Hepatocyte (in vitro differentiated cells): ENCODE results near the gene AKAP6. TPM values are rescaled to one million over a fixed set of nuclear protein-coding genes. Genes with fewer than 3 reads are reported as not detected.

Experiments used
- DNase-seq: peaks from one replicate; pipeline ENCODE4 v3.0.0-alpha.2; 2016; ENCODE audit warnings: low spot score
- H2AFZ ChIP-seq: fragments of 200-600 bp; sonication (generic); 2 replicates; pipeline ENCODE4 v1.6.0; 2016; ENCODE audit warnings: antibody characterized with exemption, mild to moderate bottlenecking
- H3K27ac ChIP-seq: fragments of 200-600 bp; sonication (generic); 2 replicates; pipeline ENCODE4 v1.5.1; 2016; ENCODE audit warnings: mild to moderate bottlenecking
- H3K27me3 ChIP-seq: fragments of 200-600 bp; sonication (generic); 2 replicates; pipeline ENCODE4 v1.6.1; 2016
- H3K36me3 ChIP-seq: fragments of 200-600 bp; sonication (generic); replicated peaks from 2 replicates; pipeline ENCODE4 v1.5.1; 2016; ENCODE audit warnings: low read depth; ENCODE audit not compliant: insufficient read depth
- H3K4me1 ChIP-seq: fragments of 200-600 bp; sonication (generic); 2 replicates; pipeline ENCODE4 v1.5.1; 2016; ENCODE audit warnings: mild to moderate bottlenecking, moderate library complexity; ENCODE audit not compliant: insufficient read depth
- H3K4me2 ChIP-seq: fragments of 200-600 bp; sonication (generic); 2 replicates; pipeline ENCODE4 v1.6.0; 2016
- H3K4me3 ChIP-seq: fragments of 200-600 bp; sonication (generic); 2 replicates; pipeline ENCODE4 v1.5.1; 2016; ENCODE audit warnings: mild to moderate bottlenecking
- H3K79me2 ChIP-seq: fragments of 200-600 bp; sonication (generic); 2 replicates; pipeline ENCODE4 v1.6.0; 2017; ENCODE audit warnings: mild to moderate bottlenecking
- H3K9me2 ChIP-seq: fragments of 200-600 bp; sonication (generic); replicated peaks from 2 replicates; pipeline ENCODE4 v1.6.0; 2017; ENCODE audit warnings: mild to moderate bottlenecking; ENCODE audit not compliant: insufficient read depth
- H3K9me3 ChIP-seq: fragments of 200-600 bp; sonication (generic); 2 replicates; pipeline ENCODE4 v1.5.1; 2016; ENCODE audit warnings: low read depth, mild to moderate bottlenecking
- H4K20me1 ChIP-seq: fragments of 200-600 bp; sonication (generic); 2 replicates; pipeline ENCODE4 v1.6.0; 2016; ENCODE audit warnings: mild to moderate bottlenecking; ENCODE audit not compliant: insufficient read depth, poor library complexity, severe bottlenecking
- EZH2 ChIP-seq: fragments of 200-600 bp; sonication (generic); IDR thresholded peaks from 2 replicates; pipeline ENCODE4 v1.6.1; 2016; ENCODE audit warnings: antibody characterized with exemption, mild to moderate bottlenecking, borderline replicate concordance
- EZH2phosphoT487 ChIP-seq: fragments of 200-600 bp; sonication (generic); IDR thresholded peaks from one replicate; pipeline ENCODE4 v1.6.1; 2018; ENCODE audit warnings: antibody characterized with exemption, mild to moderate bottlenecking, low read depth, moderate library complexity; ENCODE audit not compliant: unreplicated experiment, severe bottlenecking
- WGBS: methylation state at CpG from one replicate; pipeline ENCODE4 v1.1.6; 2016; ENCODE audit warnings: low lambda C conversion rate; ENCODE audit errors: missing lambda C conversion rate; 5-methylcytosine and 5-hydroxymethylcytosine counted together
- polyA plus RNA-seq: library from polyadenylated mRNA; unstranded; fragments of >200 nt; fragmentation: Nextera tagmentation; extraction: Ambion mirVana; gene quantifications from 2 replicates; pipeline ENCODE4 v1.2.1, GENCODE V29; 2016
- total RNA-seq: library from RNA; depleted of rRNA; stranded (reverse); fragments of >200 nt; gene quantifications from 2 replicates; pipeline ENCODE4 v1.2.3, GENCODE V29; 2014
- TF ChIP-seq, protein P1 (sequence below): fragments of 200-600 bp; sonication (generic); IDR thresholded peaks from 2 replicates; pipeline ENCODE4 v1.5.1; 2016; ENCODE audit warnings: antibody characterized with exemption, mild to moderate bottlenecking; ENCODE audit not compliant: poor library complexity

The AKAP6 gene
- total and polyA plus RNA-seq, 2 experiments from 2014 or later, result 1.1 to 2.1 TPM

DNA sequence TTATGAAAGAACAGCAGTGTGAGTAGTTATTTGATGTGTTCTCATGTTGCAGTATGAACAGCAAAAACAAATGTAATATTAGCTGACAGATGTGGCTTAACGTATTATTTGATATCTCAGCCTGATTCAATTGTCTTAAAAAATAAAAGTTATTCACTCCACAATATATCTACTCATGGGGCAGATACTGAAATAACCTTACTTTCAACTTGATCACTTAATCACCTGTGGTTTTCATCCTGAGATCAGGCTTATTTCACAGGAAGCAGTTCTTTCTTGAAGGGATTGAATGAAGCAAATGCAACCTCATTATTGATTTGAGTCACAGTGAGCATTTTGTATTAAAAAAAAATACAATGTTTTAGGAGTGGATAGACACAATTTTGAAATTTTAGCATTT lies 90.3 kb downstream of the AKAP6 start:
- Histone ChIP-seq H3K79me2 (no peaks in the 10 kb centered on the region), H3K27ac (no peak overlapping the region), H3K27me3 (no peaks in the 10 kb centered on the region), H3K9me2 (no peaks in the 10 kb centered on the region), H3K4me3 (no peak overlapping the region), H2AFZ (no peak overlapping the region), H4K20me1 (no peaks in the 10 kb centered on the region), H3K4me1 (no peaks in the 10 kb centered on the region), H3K36me3 (no peaks in the 10 kb centered on the region), H3K9me3 (no peaks in the 10 kb centered on the region), H3K4me2 (no peak overlapping the region)
- TF ChIP-seq EZH2, result no peak
- no peak for TF ChIP-seq EZH2phosphoT487
- TF ChIP-seq, protein P1, sequence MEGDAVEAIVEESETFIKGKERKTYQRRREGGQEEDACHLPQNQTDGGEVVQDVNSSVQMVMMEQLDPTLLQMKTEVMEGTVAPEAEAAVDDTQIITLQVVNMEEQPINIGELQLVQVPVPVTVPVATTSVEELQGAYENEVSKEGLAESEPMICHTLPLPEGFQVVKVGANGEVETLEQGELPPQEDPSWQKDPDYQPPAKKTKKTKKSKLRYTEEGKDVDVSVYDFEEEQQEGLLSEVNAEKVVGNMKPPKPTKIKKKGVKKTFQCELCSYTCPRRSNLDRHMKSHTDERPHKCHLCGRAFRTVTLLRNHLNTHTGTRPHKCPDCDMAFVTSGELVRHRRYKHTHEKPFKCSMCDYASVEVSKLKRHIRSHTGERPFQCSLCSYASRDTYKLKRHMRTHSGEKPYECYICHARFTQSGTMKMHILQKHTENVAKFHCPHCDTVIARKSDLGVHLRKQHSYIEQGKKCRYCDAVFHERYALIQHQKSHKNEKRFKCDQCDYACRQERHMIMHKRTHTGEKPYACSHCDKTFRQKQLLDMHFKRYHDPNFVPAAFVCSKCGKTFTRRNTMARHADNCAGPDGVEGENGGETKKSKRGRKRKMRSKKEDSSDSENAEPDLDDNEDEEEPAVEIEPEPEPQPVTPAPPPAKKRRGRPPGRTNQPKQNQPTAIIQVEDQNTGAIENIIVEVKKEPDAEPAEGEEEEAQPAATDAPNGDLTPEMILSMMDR, result no peak
- DNase-seq, result no peak
- 81% methylated on average over 1 of the region's 1 CpG for WGBS

DNA sequence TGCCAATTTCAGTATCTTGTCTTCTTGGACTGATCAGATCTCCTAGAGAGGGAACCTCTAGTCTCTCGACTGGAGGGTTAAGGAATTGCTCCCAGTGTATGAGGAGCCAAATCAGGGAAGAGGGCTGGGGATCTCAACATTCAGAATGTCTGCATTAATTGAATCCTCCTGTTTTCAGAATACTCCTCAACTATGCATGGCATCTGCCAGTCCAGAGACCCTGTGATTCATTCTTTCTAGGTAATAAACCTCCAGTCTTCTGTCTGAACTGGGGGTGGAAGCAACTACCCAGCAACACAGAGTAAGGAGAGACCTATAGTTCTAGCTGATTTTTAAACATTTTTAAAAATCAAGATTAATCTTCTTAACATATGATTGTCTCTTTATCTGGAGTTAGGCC lies 92.7 kb downstream of the AKAP6 start:
- no peak for DNase-seq
- Histone ChIP-seq H3K36me3 (no peaks in the 10 kb centered on the region), H3K9me2 (no peaks in the 10 kb centered on the region), H2AFZ (no peak overlapping the region), H3K27ac (no peak overlapping the region), H3K4me1 (no peaks in the 10 kb centered on the region), H3K79me2 (no peaks in the 10 kb centered on the region), H3K27me3 (no peaks in the 10 kb centered on the region), H3K4me3 (no peak overlapping the region), H3K4me2 (no peak overlapping the region), H4K20me1 (no peaks in the 10 kb centered on the region), H3K9me3 (no peaks in the 10 kb centered on the region)
- whole genome bisulfite sequencing, result 94% methylated on average over 1 of the region's 1 CpG
- TF ChIP-seq EZH2 (no peak), EZH2phosphoT487 (no peak)
- TF ChIP-seq, protein P1, result no peak

DNA sequence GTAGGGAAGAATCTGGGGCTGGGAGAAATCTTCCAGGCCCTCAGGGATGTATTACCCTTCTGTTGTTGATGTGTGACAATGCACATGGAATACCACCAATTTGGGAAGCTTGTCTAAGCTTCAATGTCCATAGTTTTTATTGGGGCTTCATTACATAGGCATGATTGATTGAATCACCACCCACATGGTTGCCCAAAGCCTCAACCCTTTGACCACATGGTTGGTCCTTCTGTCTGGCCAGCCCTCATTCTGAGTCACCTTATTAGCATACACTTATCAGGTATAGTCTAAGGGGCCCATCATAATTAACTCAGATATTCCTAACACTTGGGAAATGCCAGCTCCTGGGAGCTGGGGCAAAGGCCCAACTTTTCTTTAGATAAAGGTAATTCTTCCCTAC lies 93.3 kb downstream of the AKAP6 start:
- H3K9me2 ChIP-seq, result no peaks in the 10 kb centered on the region
- H3K79me2 ChIP-seq, result no peaks in the 10 kb centered on the region
- no peak overlapping the region for H3K4me2 ChIP-seq
- TF ChIP-seq, protein P1, result no peak
- no peak for TF ChIP-seq EZH2
- TF ChIP-seq EZH2phosphoT487, result no peak
- no peaks in the 10 kb centered on the region for H4K20me1 ChIP-seq
- no peaks in the 10 kb centered on the region for H3K27me3 ChIP-seq
- no peaks in the 10 kb centered on the region for H3K4me1 ChIP-seq
- no peak overlapping the region for H3K27ac ChIP-seq
- H2AFZ ChIP-seq, result no peak overlapping the region
- no peaks in the 10 kb centered on the region for H3K36me3 ChIP-seq
- DNase-seq, result no peak
- no peak overlapping the region for H3K4me3 ChIP-seq
- H3K9me3 ChIP-seq, result no peaks in the 10 kb centered on the region

DNA sequence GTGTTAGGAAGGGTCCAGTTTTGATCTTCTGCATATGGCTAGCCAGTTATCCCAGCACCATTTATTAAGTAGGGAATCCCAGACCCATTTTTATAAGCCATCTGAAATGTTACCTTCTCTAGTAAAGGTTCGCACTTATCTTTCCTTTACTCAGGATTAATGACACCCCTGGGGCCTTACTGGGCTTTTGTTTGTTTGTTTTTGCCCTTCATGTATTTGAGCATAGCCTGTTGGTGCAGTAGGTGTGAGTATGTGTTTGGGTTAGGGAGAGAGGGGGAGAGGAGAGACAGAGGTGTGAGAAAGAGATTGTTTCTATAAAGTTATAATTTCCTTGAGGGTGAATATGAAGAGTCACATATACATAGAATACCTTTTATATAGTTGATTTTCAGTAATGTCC lies 96.9 kb downstream of the AKAP6 start:
- Histone ChIP-seq H3K4me2 (no peak overlapping the region), H3K27ac (no peak overlapping the region), H3K79me2 (no peaks in the 10 kb centered on the region), H4K20me1 (no peaks in the 10 kb centered on the region), H3K4me1 (no peaks in the 10 kb centered on the region), H3K4me3 (no peak overlapping the region), H3K9me2 (no peaks in the 10 kb centered on the region), H2AFZ (no peak overlapping the region), H3K9me3 (no peaks in the 10 kb centered on the region), H3K36me3 (no peaks in the 10 kb centered on the region), H3K27me3 (no peaks in the 10 kb centered on the region)
- DNase-seq, result no peak
- TF ChIP-seq EZH2phosphoT487, result no peak
- WGBS, result 39% methylated on average over 1 of the region's 1 CpG
